ENCODE results near the gene SNX3. TPM values are rescaled to one million over a fixed set of nuclear protein-coding genes. Genes with fewer than 3 reads are reported as not detected.

The SNX3 gene
- total RNA-seq, 4 donors from 2014 or later = 150 to 177 (median 168) TPM

GRCh38 chr6:108195209-108195608 lies 65.6 kb downstream of the SNX3 start:
- H3K27ac ChIP-seq = no peak overlapping the region
- no peak for DNase-seq
- intact Hi-C loops (cut with DNase I; ENCODE audit: low total_unique reads) (no loop called here), in situ Hi-C loops (cut with MboI; ENCODE audit: low sequenced_read_pairs in 4 of 4) (no loop called here)
- no peaks in the 10 kb centered on the region for H3K4me1 ChIP-seq
- no peaks in the 10 kb centered on the region for H3K9me3 ChIP-seq
- H3K36me3 ChIP-seq = no peaks in the 10 kb centered on the region
- H3K27me3 ChIP-seq = no peaks in the 10 kb centered on the region
- TF ChIP-seq POLR2A (IDR thresholded peaks at IDR 0.05) (no peak), CTCF (IDR thresholded peaks at IDR 0.05 in 4 of 5, conservative IDR thresholded peaks at IDR 0.05 in 1 of 5) (no peak)
- no peak overlapping the region for H3K4me3 ChIP-seq
- ATAC-seq = no peak

GRCh38 chr6:108194503-108194902 lies 66.3 kb downstream of the SNX3 start:
- Histone ChIP-seq H3K9me3 (no peaks in the 10 kb centered on the region), H3K27ac (no peak overlapping the region), H3K36me3 (no peaks in the 10 kb centered on the region), H3K4me3 (no peak overlapping the region), H3K27me3 (no peaks in the 10 kb centered on the region), H3K4me1 (no peaks in the 10 kb centered on the region)
- TF ChIP-seq POLR2A (IDR thresholded peaks at IDR 0.05) = no peak
- ATAC-seq = no peak
- no peak for DNase-seq
- intact Hi-C loops (cut with DNase I; ENCODE audit: low total_unique reads) (no loop called here), in situ Hi-C loops (cut with MboI; ENCODE audit: low sequenced_read_pairs in 4 of 4) (no loop called here)

- TF ChIP-seq CTCF (IDR thresholded peaks at IDR 0.05 in 4 of 5, conservative IDR thresholded peaks at IDR 0.05 in 1 of 5) (no peak), POLR2A (IDR thresholded peaks at IDR 0.05) (no peak)
- Histone ChIP-seq H3K36me3 (no peaks in the 10 kb centered on the region), H3K9me3 (no peaks in the 10 kb centered on the region), H3K4me1 (no peaks in the 10 kb centered on the region), H3K27me3 (no peaks in the 10 kb centered on the region), H3K27ac (no peak overlapping the region), H3K4me3 (no peak overlapping the region)
- in situ Hi-C loops (cut with MboI; ENCODE audit: low sequenced_read_pairs in 4 of 4) (no loop called here), intact Hi-C loops (cut with DNase I; ENCODE audit: low total_unique reads) (no loop called here)
- no peak for ATAC-seq
- DNase-seq = no peak
Observed at GRCh38 chr6:108193835-108194234, 67.0 kb downstream of the SNX3 start.

- intact Hi-C loops (cut with DNase I; ENCODE audit: low total_unique reads) (no loop called here), in situ Hi-C loops (cut with MboI; ENCODE audit: low sequenced_read_pairs in 4 of 4) (no loop called here)
- no peak overlapping the region for H3K27ac ChIP-seq
- DNase-seq = no peak
- TF ChIP-seq CTCF (IDR thresholded peaks at IDR 0.05 in 4 of 5, conservative IDR thresholded peaks at IDR 0.05 in 1 of 5) (no peak), POLR2A (IDR thresholded peaks at IDR 0.05) (no peak)
- no peak overlapping the region for H3K4me3 ChIP-seq
- no peaks in the 10 kb centered on the region for H3K9me3 ChIP-seq
- H3K27me3 ChIP-seq = no peaks in the 10 kb centered on the region
- no peaks in the 10 kb centered on the region for H3K4me1 ChIP-seq
- no peaks in the 10 kb centered on the region for H3K36me3 ChIP-seq
- no peak for ATAC-seq
Observed at GRCh38 chr6:108193131-108193530, 67.7 kb downstream of the SNX3 start.

GRCh38 chr6:108187519-108187918 lies 73.3 kb downstream of the SNX3 start:
- Histone ChIP-seq H3K4me3 (no peak overlapping the region), H3K27ac (no peak overlapping the region), H3K4me1 (no peaks in the 10 kb centered on the region), H3K9me3 (no peaks in the 10 kb centered on the region), H3K36me3 (no peaks in the 10 kb centered on the region), H3K27me3 (no peaks in the 10 kb centered on the region)
- ATAC-seq (no peak), DNase-seq (no peak)
- intact Hi-C loops (cut with DNase I; ENCODE audit: low total_unique reads) = no loop called here
- TF ChIP-seq CTCF (IDR thresholded peaks at IDR 0.05 in 4 of 5, conservative IDR thresholded peaks at IDR 0.05 in 1 of 5) (no peak), POLR2A (IDR thresholded peaks at IDR 0.05) (no peak)
- in situ Hi-C loops (cut with MboI; ENCODE audit: low sequenced_read_pairs in 4 of 4) = no loop called here

All from gastrocnemius medialis (tissue), 4 donors.